ENCODE measurements around the gene OTUB2.

GRCh38 chr14:94037954-94038353 lies 11.8 kb downstream of the OTUB2 start:
- TF ChIP-seq POLR2AphosphoS5 (IDR thresholded peaks at IDR 0.05), result no peak
- TF ChIP-seq CTCF (IDR thresholded peaks at IDR 0.05), result no peak
- no peak for TF ChIP-seq EP300 (IDR thresholded peaks at IDR 0.05)
- TF ChIP-seq POLR2A (IDR thresholded peaks at IDR 0.05; ENCODE audit: low read depth), result no peak
